GM12865 (cell line): ENCODE measurements around the gene FAM227B.
A peak's percentile ranks its signal among the peaks of the same experiment; 100 is the strongest.

Source experiments
- DNase-seq: peaks from one replicate; pipeline ENCODE4 v3.0.0; 2010; ENCODE audit warnings: low read depth
- H3K4me3 ChIP-seq: 2 replicates; pipeline ENCODE4 v1.5.1; 2011; ENCODE audit warnings: mild to moderate bottlenecking, low read depth, low read length, control low read depth
- TF ChIP-seq, protein P1 (sequence below): IDR thresholded peaks from 2 replicates; pipeline ENCODE4 v1.5.1; 2011; ENCODE audit warnings: low read length, control low read depth, low read depth, inconsistent platforms; ENCODE audit not compliant: insufficient read depth; ENCODE audit errors: missing control alignments

Gene FAM227B

DNA sequence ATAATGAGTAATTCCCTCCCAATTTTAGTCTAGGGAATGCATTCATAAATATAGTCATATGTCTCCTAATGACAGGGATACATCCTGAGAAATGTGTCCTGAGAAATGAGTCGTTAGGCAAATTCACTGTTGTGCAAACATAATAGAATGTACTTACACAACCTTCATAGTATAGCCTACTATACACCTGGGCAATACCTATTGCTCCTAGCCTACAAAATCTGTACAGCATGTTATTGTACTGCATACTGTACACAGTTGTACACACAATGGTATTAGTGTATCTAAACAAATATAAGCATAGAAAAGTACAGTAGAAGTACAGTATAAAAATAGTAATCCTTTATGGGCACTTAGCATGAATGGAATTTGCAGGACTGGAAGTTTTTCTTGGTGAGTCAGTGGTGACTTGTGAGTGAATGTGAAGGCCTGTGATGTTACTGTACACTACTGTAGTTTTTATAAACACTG is 6.8 kb upstream of the FAM227B start:
- DNase-seq: no peak
- TF ChIP-seq, protein P1, sequence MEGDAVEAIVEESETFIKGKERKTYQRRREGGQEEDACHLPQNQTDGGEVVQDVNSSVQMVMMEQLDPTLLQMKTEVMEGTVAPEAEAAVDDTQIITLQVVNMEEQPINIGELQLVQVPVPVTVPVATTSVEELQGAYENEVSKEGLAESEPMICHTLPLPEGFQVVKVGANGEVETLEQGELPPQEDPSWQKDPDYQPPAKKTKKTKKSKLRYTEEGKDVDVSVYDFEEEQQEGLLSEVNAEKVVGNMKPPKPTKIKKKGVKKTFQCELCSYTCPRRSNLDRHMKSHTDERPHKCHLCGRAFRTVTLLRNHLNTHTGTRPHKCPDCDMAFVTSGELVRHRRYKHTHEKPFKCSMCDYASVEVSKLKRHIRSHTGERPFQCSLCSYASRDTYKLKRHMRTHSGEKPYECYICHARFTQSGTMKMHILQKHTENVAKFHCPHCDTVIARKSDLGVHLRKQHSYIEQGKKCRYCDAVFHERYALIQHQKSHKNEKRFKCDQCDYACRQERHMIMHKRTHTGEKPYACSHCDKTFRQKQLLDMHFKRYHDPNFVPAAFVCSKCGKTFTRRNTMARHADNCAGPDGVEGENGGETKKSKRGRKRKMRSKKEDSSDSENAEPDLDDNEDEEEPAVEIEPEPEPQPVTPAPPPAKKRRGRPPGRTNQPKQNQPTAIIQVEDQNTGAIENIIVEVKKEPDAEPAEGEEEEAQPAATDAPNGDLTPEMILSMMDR: no peak
- H3K4me3 ChIP-seq: no peak overlapping the region

DNA sequence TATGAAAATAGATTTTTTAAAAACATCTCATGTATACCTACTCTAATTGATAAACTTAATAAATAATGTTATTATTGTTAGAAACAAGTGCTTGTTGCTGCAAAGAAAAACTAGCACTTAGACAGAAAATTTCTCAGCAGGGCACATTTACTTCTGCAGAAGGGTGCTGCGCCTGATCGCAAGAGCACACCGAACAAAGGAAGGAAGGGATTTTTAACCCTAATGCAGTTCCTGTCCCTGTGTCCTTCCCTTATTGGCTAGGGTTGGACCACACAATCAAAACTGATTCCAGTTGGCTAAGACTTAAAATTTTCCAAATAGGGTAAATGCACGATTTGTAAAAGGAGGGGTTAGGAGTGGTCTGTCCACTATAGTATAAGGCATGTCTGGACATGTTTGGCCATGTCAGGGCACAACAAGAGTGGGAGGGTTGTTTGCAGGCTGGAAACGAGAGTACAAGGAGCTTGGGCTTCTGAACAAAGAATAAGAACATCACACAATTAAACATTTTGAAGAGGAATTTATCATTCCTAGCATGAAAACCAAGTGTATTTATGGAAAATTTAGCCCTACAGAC is 4.9 kb upstream of the FAM227B start:
- TF ChIP-seq, protein P1: no peak
- no peak overlapping the region for H3K4me3 ChIP-seq
- DNase-seq: no peak

DNA sequence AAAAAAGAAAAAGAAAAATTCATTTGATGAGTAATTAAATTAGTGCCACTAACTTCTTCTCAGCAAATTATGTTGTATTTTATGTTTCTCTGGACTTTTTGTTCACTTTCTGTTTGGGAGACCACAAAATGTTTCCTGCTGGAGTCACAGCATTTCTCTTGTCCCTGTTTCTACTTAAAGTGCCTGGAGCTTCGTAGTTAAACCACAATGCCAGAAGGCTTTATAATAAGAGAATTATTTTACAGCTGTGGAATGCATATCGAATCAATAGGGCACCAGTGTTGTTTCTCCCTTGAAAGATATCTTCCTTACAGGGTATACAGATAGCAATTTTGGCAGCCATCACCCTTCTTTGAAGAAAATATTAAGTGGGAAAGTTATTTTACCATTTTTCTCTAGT is 3.4 kb upstream of the FAM227B start:
- no peak for DNase-seq
- H3K4me3 ChIP-seq: no peak overlapping the region

DNA sequence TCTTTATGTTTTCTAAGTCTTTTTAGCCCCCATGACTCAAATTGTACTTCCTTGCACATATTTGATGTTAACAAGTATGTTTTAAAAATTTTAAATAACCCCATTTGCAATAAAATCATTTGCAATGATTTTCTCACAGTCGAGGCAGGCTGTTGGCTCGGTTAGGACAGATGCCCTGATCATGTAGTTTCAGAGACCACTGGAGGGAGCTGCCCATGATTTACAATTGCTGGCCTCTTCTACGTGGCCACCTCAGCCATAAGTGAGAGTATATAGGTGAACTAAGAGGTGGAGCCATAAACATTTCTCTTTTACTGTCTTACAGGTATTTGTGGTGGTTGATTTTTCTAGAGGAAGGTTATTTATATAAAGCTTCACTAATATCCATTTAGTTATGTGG is 1.9 kb upstream of the FAM227B start:
- no peak overlapping the region for H3K4me3 ChIP-seq
- TF ChIP-seq, protein P1: no peak
- DNase-seq: no peak

More for the DNA sequence above, 3.4 kb upstream of the FAM227B start:
- TF ChIP-seq, protein P1: no peak

DNA sequence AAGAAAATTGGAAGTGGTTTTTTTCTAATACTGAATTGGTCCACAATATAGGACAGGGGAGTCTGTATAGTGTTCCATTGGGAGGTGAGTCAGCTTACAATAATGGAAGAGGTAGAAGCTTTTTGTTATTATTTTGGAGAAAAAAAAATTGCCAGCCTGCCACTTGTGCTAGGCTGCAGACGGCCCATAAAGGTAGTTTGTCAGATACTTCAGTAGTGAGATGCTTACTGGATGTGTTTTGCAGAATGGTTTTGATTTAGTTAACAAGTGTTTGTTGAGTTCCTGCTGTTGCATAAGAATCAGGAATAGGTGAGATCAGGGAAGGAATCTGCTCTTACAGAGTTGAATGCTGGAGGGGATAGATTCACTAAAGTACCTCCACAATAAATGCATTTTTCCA is 1.3 kb upstream of the FAM227B start:
- H3K4me3 ChIP-seq: peak overlapping the region; percentile 100
- DNase-seq: peak; percentile 3
- TF ChIP-seq, protein P1: no peak

DNA sequence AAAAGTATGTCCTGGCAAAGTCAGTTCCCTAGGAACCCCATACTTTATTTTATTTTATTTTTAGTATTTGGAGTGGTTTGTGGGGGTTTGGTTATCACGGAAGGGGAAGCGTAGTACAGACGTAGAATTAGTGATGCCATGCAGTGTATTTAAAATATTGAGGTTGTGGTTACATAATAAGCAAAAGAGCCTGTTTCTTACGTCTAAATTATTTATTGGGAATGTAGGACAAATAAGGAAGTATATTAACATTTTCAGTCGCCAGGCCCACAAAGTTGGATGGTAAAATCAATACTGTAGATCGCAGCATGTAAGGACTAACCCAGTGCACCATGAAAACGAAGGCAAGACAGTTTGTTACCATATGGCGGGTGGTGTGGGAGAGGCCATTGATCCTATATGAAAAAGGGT is 788 bp upstream of the FAM227B start:
- H3K4me3 ChIP-seq: peak overlapping the region; percentile 100
- TF ChIP-seq, protein P1: no peak
- peak; percentile 28 for DNase-seq

DNA sequence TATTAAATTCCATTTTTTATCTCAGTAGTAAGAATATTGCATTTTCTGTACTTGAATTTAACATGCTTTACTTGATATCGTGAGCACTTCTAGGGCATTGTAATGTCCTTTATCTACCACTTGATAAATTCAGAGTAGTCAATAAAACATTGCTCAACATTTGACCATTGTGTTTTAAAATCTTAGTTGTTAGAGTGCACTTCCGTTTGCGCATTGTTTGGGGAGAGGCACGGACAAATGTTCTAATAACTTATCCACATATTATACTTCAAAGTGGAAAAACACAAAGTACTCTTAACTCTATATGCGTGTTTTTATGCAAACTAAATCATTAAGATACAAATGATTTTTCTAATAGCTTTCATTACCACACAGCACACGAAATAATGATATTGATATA is 419 bp downstream of the FAM227B start:
- TF ChIP-seq, protein P1: no peak
- peak; percentile 11 for DNase-seq
- peak overlapping the region; percentile 71 for H3K4me3 ChIP-seq
